ENCODE results near the gene RIPK4. TPM values are rescaled to one million over a fixed set of nuclear protein-coding genes. Genes with fewer than 3 reads are reported as not detected.

Gene RIPK4
- total RNA-seq, 2 experiments from 2014 or later, result not detected

- CTCF ChIA-PET, result no interaction called here
- no peak for ATAC-seq
- H3K27ac Mint-ChIP-seq, result no peak overlapping the region
- no peaks in the 10 kb centered on the region for H3K36me3 Mint-ChIP-seq
- no peaks in the 10 kb centered on the region for H3K9me3 Mint-ChIP-seq (ENCODE audit: low read depth)
- no peak overlapping the region for H3K4me3 Mint-ChIP-seq
- no peaks in the 10 kb centered on the region for H3K27me3 Mint-ChIP-seq
- no peaks in the 10 kb centered on the region for H3K4me1 Mint-ChIP-seq
- DNase-seq, result no peak
Observed at GRCh38 chr21:41750532-41751151, 16.2 kb downstream of the RIPK4 start.

GRCh38 chr21:41750051-41750450 is 16.8 kb downstream of the RIPK4 start:
- H3K27ac Mint-ChIP-seq, result no peak overlapping the region
- CTCF ChIA-PET, result no interaction called here

GRCh38 chr21:41749286-41749685 is 17.6 kb downstream of the RIPK4 start:
- no peak overlapping the region for H3K4me3 Mint-ChIP-seq
- ATAC-seq (no peak), DNase-seq (no peak)
- no peaks in the 10 kb centered on the region for H3K36me3 Mint-ChIP-seq
- H3K4me1 Mint-ChIP-seq, result no peaks in the 10 kb centered on the region
- no peak overlapping the region for H3K27ac Mint-ChIP-seq
- CTCF ChIA-PET, result no interaction called here
- no peaks in the 10 kb centered on the region for H3K9me3 Mint-ChIP-seq (ENCODE audit: low read depth)
- no peaks in the 10 kb centered on the region for H3K27me3 Mint-ChIP-seq

More at GRCh38 chr21:41750051-41750450, 16.8 kb downstream of the RIPK4 start:
- Mint-ChIP-seq H3K27me3 (no peaks in the 10 kb centered on the region), H3K9me3 (ENCODE audit: low read depth) (no peaks in the 10 kb centered on the region), H3K4me3 (no peak overlapping the region), H3K4me1 (no peaks in the 10 kb centered on the region), H3K36me3 (no peaks in the 10 kb centered on the region)
- no peak for DNase-seq
- ATAC-seq, result no peak

GRCh38 chr21:41747943-41748738 is 18.7 kb downstream of the RIPK4 start:
- Mint-ChIP-seq H3K36me3 (no peaks in the 10 kb centered on the region), H3K4me1 (no peaks in the 10 kb centered on the region), H3K27me3 (no peaks in the 10 kb centered on the region)

DNA sequence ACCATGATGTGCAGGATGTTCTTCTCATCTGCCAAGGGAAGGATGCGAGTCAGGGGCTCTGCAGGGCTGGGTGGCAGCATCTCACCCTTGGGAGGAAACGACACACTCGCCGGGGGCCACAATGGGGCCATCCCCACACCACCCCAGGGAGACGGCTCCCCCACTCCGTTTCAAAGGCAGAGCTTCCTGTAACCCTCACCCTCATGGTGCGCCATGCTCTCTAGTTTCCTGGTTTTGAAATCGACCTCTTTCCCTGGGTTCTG is 20.2 kb downstream of the RIPK4 start:
- H3K9me3 Mint-ChIP-seq (ENCODE audit: low read depth), result no peaks in the 10 kb centered on the region
- CTCF ChIA-PET, result no interaction called here
- no peaks in the 10 kb centered on the region for H3K27me3 Mint-ChIP-seq
- H3K27ac Mint-ChIP-seq, result no peak overlapping the region
- no peak overlapping the region for H3K4me3 Mint-ChIP-seq
- DNase-seq (no peak), ATAC-seq (no peak)
- H3K36me3 Mint-ChIP-seq, result no peaks in the 10 kb centered on the region
- no peaks in the 10 kb centered on the region for H3K4me1 Mint-ChIP-seq

More at GRCh38 chr21:41747943-41748738, 18.7 kb downstream of the RIPK4 start:
- H3K27ac Mint-ChIP-seq, result no peak overlapping the region
- no peak overlapping the region for H3K4me3 Mint-ChIP-seq
- CTCF ChIA-PET, result no interaction called here
- ATAC-seq, result no peak
- no peaks in the 10 kb centered on the region for H3K9me3 Mint-ChIP-seq (ENCODE audit: low read depth)
- DNase-seq, result no peak

DNA sequence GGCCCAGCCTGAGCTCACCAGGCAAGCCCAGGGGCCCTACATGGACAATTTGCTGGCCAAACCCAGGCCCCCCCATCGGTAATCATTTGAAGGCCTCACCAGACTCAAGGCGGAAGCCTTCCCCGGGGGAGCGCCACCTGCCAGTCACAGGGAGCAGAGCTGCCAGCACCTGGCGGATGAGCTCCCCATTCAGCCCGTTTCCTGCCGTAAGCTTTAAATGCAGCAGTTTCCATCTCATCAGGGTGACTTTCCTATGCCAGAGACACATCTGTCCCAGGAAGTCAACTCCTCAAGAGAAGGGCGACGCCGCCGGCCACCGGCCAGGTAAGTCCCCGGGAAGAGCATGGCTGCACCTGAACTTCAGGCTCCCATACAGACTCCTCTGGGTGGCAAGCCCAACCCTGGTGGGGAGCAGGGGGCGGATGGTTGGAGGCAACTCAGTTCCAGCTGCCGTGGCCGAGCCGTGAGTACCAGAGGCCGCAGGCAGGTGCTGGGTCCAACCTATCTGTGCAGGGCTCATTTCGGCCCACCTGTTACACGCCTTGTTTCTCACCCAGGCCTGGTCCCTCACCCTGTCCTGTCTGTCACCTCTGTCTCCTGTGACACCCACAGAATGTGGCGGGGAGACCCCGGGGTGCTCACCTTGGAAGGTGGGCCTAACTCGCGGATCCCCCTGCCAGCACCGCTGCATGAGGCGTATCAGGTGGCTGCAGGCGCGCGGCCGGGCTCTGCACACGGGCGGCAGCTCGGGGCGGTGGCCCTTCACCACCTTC is 20.7 kb downstream of the RIPK4 start:
- CTCF ChIA-PET, result interaction anchor here (1.0 kb wide), 1 partner anchor 463 kb away, joined by 7 read pairs; no protein-coding TSS in a partner anchor
- no peak overlapping the region for H3K27ac Mint-ChIP-seq
- no peaks in the 10 kb centered on the region for H3K36me3 Mint-ChIP-seq
- no peak overlapping the region for H3K4me3 Mint-ChIP-seq
- no peaks in the 10 kb centered on the region for H3K4me1 Mint-ChIP-seq
- ATAC-seq (no peak), DNase-seq (no peak)
- H3K9me3 Mint-ChIP-seq (ENCODE audit: low read depth), result no peaks in the 10 kb centered on the region
- no peaks in the 10 kb centered on the region for H3K27me3 Mint-ChIP-seq

GRCh38 chr21:41745026-41745820 is 21.6 kb downstream of the RIPK4 start:
- no peak for DNase-seq
- H3K4me3 Mint-ChIP-seq, result no peak overlapping the region
- no peaks in the 10 kb centered on the region for H3K36me3 Mint-ChIP-seq
- no peak for ATAC-seq
- no peaks in the 10 kb centered on the region for H3K27me3 Mint-ChIP-seq
- H3K27ac Mint-ChIP-seq, result no peak overlapping the region
- no peaks in the 10 kb centered on the region for H3K9me3 Mint-ChIP-seq (ENCODE audit: low read depth)
- CTCF ChIA-PET, result interaction anchor here (1.0 kb wide), 1 partner anchor 462 kb away, joined by 7 read pairs; no protein-coding TSS in a partner anchor
- no peaks in the 10 kb centered on the region for H3K4me1 Mint-ChIP-seq

GRCh38 chr21:41744028-41744930 is 22.6 kb downstream of the RIPK4 start:
- CTCF ChIA-PET, result no interaction called here
- no peaks in the 10 kb centered on the region for H3K36me3 Mint-ChIP-seq
- H3K27me3 Mint-ChIP-seq, result no peaks in the 10 kb centered on the region
- no peak overlapping the region for H3K27ac Mint-ChIP-seq
- no peak for ATAC-seq
- no peaks in the 10 kb centered on the region for H3K9me3 Mint-ChIP-seq (ENCODE audit: low read depth)
- H3K4me3 Mint-ChIP-seq, result no peak overlapping the region
- no peak for DNase-seq
- no peaks in the 10 kb centered on the region for H3K4me1 Mint-ChIP-seq

GRCh38 chr21:41743321-41744027 is 23.4 kb downstream of the RIPK4 start:
- Mint-ChIP-seq H3K36me3 (no peaks in the 10 kb centered on the region), H3K27me3 (no peaks in the 10 kb centered on the region), H3K4me1 (no peaks in the 10 kb centered on the region), H3K4me3 (no peak overlapping the region), H3K27ac (no peak overlapping the region), H3K9me3 (ENCODE audit: low read depth) (no peaks in the 10 kb centered on the region)
- ATAC-seq, result no peak
- CTCF ChIA-PET, result no interaction called here
- DNase-seq, result no peak

DNA sequence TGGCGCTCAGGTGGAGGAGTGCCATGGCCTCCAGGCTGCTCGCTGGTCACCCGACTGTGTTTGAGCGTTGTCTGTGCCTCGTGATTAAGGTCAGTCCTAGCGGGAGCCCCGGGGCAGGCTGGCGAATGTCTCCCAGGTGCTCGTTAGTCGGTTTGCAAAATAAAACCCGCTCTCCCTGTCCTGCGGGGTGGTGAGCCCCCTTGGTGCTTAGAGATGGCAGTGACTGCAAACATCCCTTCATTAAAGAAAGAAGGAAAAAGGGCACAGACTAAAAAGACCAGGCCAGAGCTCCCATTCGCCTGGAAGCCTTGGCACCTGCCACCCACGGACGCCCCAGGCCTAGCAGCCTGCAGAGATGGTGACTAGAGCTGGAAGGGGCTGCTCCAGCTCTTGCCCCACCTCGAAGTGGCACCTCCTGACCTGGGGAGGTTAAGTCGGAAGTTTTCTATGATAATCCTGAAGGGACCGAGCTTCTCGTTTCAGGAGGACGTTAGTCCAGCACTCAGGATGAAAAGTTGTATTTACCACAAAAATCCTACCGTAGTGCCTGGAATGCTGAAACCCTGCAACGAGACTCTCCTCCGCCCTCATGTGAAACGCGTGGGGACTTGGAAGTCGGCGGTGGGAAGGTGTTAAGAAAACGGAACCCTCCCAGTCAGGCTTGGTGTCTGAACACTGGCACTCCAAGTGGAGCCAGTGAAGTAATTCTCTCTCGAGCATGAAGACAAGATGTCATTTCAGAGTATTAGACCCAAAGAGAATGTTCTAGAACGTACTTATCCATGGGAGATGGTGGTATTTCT is 24.6 kb downstream of the RIPK4 start:
- CTCF ChIA-PET, result no interaction called here
- no peak for DNase-seq
- H3K9me3 Mint-ChIP-seq (ENCODE audit: low read depth), result no peaks in the 10 kb centered on the region
- H3K4me1 Mint-ChIP-seq, result no peaks in the 10 kb centered on the region
- ATAC-seq, result no peak
- no peak overlapping the region for H3K27ac Mint-ChIP-seq
- no peaks in the 10 kb centered on the region for H3K36me3 Mint-ChIP-seq
- no peaks in the 10 kb centered on the region for H3K27me3 Mint-ChIP-seq
- H3K4me3 Mint-ChIP-seq, result no peak overlapping the region

DNA sequence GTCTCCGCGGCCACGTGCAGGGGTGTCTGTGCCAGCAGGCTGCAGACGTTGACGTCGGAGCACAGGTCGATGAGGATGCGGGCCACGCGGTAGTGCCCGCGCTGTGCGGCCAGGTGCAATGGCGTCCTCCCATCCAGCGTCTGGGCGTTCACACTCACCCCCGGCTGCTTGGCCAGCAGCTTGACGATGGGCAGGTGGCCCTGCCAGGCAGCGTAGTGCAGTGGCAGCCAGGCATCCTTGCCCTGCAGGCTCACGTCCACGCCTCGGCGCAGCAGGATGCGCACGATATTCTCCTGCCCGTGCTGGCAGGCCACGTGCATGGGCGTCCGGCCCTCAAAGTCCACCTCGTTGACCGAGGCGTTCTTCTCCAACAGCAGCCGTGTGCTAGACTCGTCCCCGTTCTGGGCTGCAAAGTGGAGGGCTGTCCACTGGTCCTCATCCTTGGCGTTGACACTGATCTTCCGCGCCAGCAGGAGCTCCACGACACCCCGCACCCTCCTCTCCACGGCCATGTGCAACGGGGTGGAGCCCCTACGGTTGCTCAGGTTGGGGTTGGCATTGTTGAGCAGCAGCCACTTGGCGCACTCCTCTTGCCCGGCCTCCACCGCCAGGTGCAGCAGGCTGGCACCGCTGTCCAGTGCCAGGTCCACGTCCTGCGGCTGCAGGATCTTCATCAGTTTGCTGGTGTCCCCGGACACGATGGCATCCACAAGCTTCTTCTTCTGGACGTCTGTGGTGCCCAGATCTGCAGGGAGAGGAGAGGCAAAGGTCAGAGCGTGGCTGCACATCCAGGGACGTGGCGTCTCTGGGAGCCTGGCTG is 25.4 kb downstream of the RIPK4 start:
- Mint-ChIP-seq H3K4me1 (no peaks in the 10 kb centered on the region), H3K36me3 (no peaks in the 10 kb centered on the region), H3K27me3 (no peaks in the 10 kb centered on the region), H3K9me3 (ENCODE audit: low read depth) (no peaks in the 10 kb centered on the region), H3K27ac (no peak overlapping the region), H3K4me3 (no peak overlapping the region)
- ATAC-seq, result no peak
- no peak for DNase-seq
- CTCF ChIA-PET, result no interaction called here
